NCI-H460 (cell line): ENCODE results near the gene RABL3. TPM values are rescaled to one million over a fixed set of nuclear protein-coding genes. Genes with fewer than 3 reads are reported as not detected.
"Not testable (repeated sequence)": the region's sequence is repeated elsewhere in the genome, so short reads cannot be mapped to it uniquely, and the experiment has no call there.

Experiments used
- DNase-seq: peaks from one replicate; pipeline ENCODE4 v3.0.0-alpha.2; 2016; ENCODE audit warnings: low read depth; ENCODE audit errors: extremely low read depth
- polyA plus RNA-seq: library from polyadenylated mRNA; depleted of rRNA; stranded (reverse); fragments of >200 nt; gene quantifications from 2 replicates; pipeline ENCODE4 v1.2.3, GENCODE V29; 2014; cell fraction: nucleus; rRNA removed
- total RNA-seq: library from RNA; depleted of rRNA; stranded (reverse); fragments of >200 nt; shearing (Covaris generic); gene quantifications from 2 replicates; pipeline ENCODE4 v1.2.3, GENCODE V29; 2014; rRNA removed

The RABL3 gene
- total RNA-seq = 15.1 and 21.2 TPM in 2 replicates
- polyA plus RNA-seq = 7.0 and 7.8 TPM in 2 replicates

GRCh38 chr3:120742198-120742848, at the start of gene RABL3, which contains the start of gene GTF2E1:
Gene RABL3, minus strand, starts transcription at chr3:120742516. Its CDS starts 9 bp downstream, at chr3:120742507.
Gene GTF2E1, plus strand, starts transcription at chr3:120742744. Its CDS starts 7,809 bp downstream, at chr3:120750553.
- DNase-seq = peak; percentile 98

- DNase-seq = no peak
Measured at GRCh38 chr3:120791913-120792312, 49.6 kb upstream of the RABL3 start.

GRCh38 chr3:120791010-120791409, 48.7 kb upstream of the RABL3 start:
- no peak for DNase-seq

GRCh38 chr3:120785832-120786231, 43.5 kb upstream of the RABL3 start:
- DNase-seq = not testable (repeated sequence)

- DNase-seq = peak; percentile 46
Measured at GRCh38 chr3:120780977-120781376, 38.7 kb upstream of the RABL3 start.

GRCh38 chr3:120778776-120779175, 36.5 kb upstream of the RABL3 start:
- no peak for DNase-seq

GRCh38 chr3:120775411-120775810, 33.1 kb upstream of the RABL3 start:
- no peak for DNase-seq

GRCh38 chr3:120773932-120774331, 31.6 kb upstream of the RABL3 start:
- no peak for DNase-seq

GRCh38 chr3:120772081-120772480, 29.8 kb upstream of the RABL3 start:
- no peak for DNase-seq

GRCh38 chr3:120770891-120771290, 28.6 kb upstream of the RABL3 start:
- no peak for DNase-seq

- no peak for DNase-seq
Measured at GRCh38 chr3:120769436-120769835, 27.1 kb upstream of the RABL3 start.

- DNase-seq = no peak
Measured at GRCh38 chr3:120767106-120767505, 24.8 kb upstream of the RABL3 start.

GRCh38 chr3:120766576-120766975, 24.3 kb upstream of the RABL3 start:
- DNase-seq = no peak

- DNase-seq = no peak
Measured at GRCh38 chr3:120765830-120766493, 23.6 kb upstream of the RABL3 start.

GRCh38 chr3:120764206-120764605, 21.9 kb upstream of the RABL3 start:
- no peak for DNase-seq

- DNase-seq = no peak
Measured at GRCh38 chr3:120763601-120764000, 21.3 kb upstream of the RABL3 start.

GRCh38 chr3:120762615-120763014, 20.3 kb upstream of the RABL3 start:
- DNase-seq = no peak

- not testable (repeated sequence) for DNase-seq
Measured at GRCh38 chr3:120758551-120758950, 16.2 kb upstream of the RABL3 start.

GRCh38 chr3:120756061-120756460, 13.7 kb upstream of the RABL3 start:
- DNase-seq = no peak

- no peak for DNase-seq
Measured at GRCh38 chr3:120753810-120754209, 11.5 kb upstream of the RABL3 start.

GRCh38 chr3:120752865-120753264, 10.5 kb upstream of the RABL3 start:
- no peak for DNase-seq

GRCh38 chr3:120752230-120752629, 9.9 kb upstream of the RABL3 start:
- DNase-seq = no peak
